SK-N-SH (cell line): ENCODE data around the gene CD74.
A peak's percentile ranks its signal among the peaks of the same experiment; 100 is the strongest.

Source experiments
- EZH2phosphoT487 ChIP-seq: fragments of 200-600 bp; sonication (generic); IDR thresholded peaks from 2 replicates; pipeline ENCODE4 v1.6.1; 2017; ENCODE audit warnings: low read depth, mixed run types, mild to moderate bottlenecking, antibody characterized with exemption, moderate library complexity, borderline replicate concordance
- GATA2 ChIP-seq: sonication (generic); formaldehyde crosslinking; IDR thresholded peaks from 2 replicates; pipeline ENCODE4 v1.5.0; 2020; ENCODE audit warnings: mild to moderate bottlenecking, missing genetic modification reagents
- MAX ChIP-seq: IDR thresholded peaks from 2 replicates; pipeline ENCODE4 v1.4.0; 2012; ENCODE audit warnings: low read depth
- POLR2AphosphoS5 ChIP-seq: IDR thresholded peaks from 2 replicates; pipeline ENCODE4 v1.6.1; 2012; ENCODE audit warnings: low read depth, low read length
- RAD21 ChIP-seq: IDR thresholded peaks from 2 replicates; pipeline ENCODE4 v1.6.1; 2012; ENCODE audit warnings: mild to moderate bottlenecking, low read length
- RCOR1 ChIP-seq: fragments of 150-350 bp; IDR thresholded peaks from 2 replicates; pipeline ENCODE4 v1.6.1; 2017; ENCODE audit warnings: antibody characterized with exemption, low read length
- SIN3A ChIP-seq: IDR thresholded peaks from 2 replicates; pipeline ENCODE4 v1.6.1; 2012; ENCODE audit warnings: low read depth, mild to moderate bottlenecking, low read length, moderate library complexity, borderline replicate concordance
- TAF1 ChIP-seq: IDR thresholded peaks from 2 replicates; pipeline ENCODE4 v1.6.1; 2012; ENCODE audit warnings: low read depth, mild to moderate bottlenecking, low read length, moderate library complexity, borderline replicate concordance
- TF ChIP-seq, protein P1 (sequence below): fragments of 200-600 bp; sonication (generic); IDR thresholded peaks from 2 replicates; pipeline ENCODE4 v1.6.1; 2017; ENCODE audit warnings: antibody characterized with exemption, mild to moderate bottlenecking, moderate library complexity
- TF ChIP-seq, protein P2 (sequence below): IDR thresholded peaks from 2 replicates; pipeline ENCODE4 v1.6.1; 2012; ENCODE audit warnings: mild to moderate bottlenecking, low read depth, low read length, moderate library complexity
- TF ChIP-seq, protein P3 (sequence below): IDR thresholded peaks from 2 replicates; pipeline ENCODE4 v1.4.0; 2012; ENCODE audit warnings: low read depth, borderline replicate concordance

DNA sequence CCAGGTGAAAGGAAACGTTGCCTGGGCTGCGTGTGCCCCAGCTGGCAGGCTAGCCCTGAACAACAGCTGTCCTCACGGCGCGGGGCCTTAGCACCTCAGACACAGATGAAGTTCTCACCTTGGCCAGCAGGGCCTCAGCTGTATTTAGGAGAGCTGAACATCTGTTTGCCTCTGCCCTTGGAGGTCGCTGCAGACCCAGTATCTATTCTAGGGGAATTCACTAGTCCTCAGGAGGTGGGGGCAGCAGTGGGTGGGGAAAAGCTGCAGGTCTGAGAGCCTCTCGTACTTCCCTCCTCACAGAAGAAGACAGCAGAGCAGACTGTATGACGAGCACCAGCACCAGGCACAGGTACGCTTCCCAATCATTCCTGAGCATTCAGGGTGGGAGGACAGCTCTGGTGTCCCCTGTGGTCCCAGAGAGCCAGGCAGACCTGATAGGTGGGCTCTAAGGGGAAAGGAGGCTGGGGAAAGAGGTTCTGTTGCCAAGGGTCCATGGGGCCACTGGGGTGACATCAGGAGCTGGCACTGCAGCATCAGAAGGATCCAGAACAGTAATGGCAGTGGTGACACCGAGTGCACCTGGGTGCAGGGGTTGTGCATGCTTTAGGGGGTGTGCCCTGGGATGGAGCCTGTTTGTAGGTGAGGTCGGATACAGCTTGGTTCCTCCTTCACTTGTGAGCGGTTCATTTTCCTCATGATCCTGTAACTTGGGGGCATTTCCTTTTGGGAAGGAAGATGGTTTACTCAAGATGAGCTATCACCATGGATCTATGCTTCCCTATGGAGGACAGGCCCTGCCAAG is 13.8 kb downstream of the CD74 start:
- TF ChIP-seq, protein P1, sequence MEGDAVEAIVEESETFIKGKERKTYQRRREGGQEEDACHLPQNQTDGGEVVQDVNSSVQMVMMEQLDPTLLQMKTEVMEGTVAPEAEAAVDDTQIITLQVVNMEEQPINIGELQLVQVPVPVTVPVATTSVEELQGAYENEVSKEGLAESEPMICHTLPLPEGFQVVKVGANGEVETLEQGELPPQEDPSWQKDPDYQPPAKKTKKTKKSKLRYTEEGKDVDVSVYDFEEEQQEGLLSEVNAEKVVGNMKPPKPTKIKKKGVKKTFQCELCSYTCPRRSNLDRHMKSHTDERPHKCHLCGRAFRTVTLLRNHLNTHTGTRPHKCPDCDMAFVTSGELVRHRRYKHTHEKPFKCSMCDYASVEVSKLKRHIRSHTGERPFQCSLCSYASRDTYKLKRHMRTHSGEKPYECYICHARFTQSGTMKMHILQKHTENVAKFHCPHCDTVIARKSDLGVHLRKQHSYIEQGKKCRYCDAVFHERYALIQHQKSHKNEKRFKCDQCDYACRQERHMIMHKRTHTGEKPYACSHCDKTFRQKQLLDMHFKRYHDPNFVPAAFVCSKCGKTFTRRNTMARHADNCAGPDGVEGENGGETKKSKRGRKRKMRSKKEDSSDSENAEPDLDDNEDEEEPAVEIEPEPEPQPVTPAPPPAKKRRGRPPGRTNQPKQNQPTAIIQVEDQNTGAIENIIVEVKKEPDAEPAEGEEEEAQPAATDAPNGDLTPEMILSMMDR: peak; percentile 19; the same call in 1 of the 2 replicates
- TF ChIP-seq POLR2AphosphoS5 (no peak), EZH2phosphoT487 (no peak), RAD21 (no peak), MAX (no peak), TAF1 (no peak), RCOR1 (no peak), GATA2 (no peak), SIN3A (no peak)
- TF ChIP-seq, protein P2, sequence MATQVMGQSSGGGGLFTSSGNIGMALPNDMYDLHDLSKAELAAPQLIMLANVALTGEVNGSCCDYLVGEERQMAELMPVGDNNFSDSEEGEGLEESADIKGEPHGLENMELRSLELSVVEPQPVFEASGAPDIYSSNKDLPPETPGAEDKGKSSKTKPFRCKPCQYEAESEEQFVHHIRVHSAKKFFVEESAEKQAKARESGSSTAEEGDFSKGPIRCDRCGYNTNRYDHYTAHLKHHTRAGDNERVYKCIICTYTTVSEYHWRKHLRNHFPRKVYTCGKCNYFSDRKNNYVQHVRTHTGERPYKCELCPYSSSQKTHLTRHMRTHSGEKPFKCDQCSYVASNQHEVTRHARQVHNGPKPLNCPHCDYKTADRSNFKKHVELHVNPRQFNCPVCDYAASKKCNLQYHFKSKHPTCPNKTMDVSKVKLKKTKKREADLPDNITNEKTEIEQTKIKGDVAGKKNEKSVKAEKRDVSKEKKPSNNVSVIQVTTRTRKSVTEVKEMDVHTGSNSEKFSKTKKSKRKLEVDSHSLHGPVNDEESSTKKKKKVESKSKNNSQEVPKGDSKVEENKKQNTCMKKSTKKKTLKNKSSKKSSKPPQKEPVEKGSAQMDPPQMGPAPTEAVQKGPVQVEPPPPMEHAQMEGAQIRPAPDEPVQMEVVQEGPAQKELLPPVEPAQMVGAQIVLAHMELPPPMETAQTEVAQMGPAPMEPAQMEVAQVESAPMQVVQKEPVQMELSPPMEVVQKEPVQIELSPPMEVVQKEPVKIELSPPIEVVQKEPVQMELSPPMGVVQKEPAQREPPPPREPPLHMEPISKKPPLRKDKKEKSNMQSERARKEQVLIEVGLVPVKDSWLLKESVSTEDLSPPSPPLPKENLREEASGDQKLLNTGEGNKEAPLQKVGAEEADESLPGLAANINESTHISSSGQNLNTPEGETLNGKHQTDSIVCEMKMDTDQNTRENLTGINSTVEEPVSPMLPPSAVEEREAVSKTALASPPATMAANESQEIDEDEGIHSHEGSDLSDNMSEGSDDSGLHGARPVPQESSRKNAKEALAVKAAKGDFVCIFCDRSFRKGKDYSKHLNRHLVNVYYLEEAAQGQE: no peak
- TF ChIP-seq, protein P3, sequence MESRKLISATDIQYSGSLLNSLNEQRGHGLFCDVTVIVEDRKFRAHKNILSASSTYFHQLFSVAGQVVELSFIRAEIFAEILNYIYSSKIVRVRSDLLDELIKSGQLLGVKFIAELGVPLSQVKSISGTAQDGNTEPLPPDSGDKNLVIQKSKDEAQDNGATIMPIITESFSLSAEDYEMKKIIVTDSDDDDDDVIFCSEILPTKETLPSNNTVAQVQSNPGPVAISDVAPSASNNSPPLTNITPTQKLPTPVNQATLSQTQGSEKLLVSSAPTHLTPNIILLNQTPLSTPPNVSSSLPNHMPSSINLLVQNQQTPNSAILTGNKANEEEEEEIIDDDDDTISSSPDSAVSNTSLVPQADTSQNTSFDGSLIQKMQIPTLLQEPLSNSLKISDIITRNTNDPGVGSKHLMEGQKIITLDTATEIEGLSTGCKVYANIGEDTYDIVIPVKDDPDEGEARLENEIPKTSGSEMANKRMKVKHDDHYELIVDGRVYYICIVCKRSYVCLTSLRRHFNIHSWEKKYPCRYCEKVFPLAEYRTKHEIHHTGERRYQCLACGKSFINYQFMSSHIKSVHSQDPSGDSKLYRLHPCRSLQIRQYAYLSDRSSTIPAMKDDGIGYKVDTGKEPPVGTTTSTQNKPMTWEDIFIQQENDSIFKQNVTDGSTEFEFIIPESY: no peak
